PFSK-1 (cell line): ENCODE measurements around the gene ARHGAP28.

Source experiments
- POLR2AphosphoS5 ChIP-seq: IDR thresholded peaks from 2 replicates; pipeline ENCODE4 v1.6.1; 2012; ENCODE audit warnings: low read depth, mild to moderate bottlenecking, control low read depth, low read length, moderate library complexity
- SIN3A ChIP-seq: IDR thresholded peaks from 2 replicates; pipeline ENCODE4 v1.6.1; 2012; ENCODE audit warnings: mild to moderate bottlenecking, low read length, moderate library complexity, borderline replicate concordance; ENCODE audit not compliant: insufficient read depth
- TF ChIP-seq, protein P1 (sequence below), 2 experiments: IDR thresholded peaks; 2 replicates each; pipeline versions ENCODE4 v1.6.1 to v1.8.0; 2011 to 2012; ENCODE audit warnings: low read depth in 2 of 2, low read length in 2 of 2, control low read depth in 1 of 2, inconsistent platforms in 1 of 2, mild to moderate bottlenecking in 1 of 2, moderate library complexity in 1 of 2; ENCODE audit not compliant: insufficient read depth in 1 of 2

DNA sequence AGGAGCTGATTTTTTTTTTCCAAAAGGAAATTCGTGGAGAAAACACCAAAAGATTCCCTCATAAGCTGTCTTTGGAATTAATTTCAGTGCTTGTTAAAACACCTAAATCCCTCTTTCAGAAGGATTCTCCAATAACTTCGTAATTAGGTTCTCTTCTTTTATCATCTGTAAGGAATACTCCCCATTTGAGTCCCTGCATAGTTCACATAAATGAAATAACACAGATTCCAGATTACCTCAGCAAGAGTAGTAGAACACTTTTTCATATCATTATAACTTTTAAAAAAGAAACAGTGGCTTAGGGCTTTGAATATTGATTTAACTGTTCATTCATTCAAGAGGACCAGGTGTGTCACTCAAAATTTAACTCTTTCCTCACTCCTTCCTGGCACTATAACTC lies 55.5 kb downstream of the ARHGAP28 start:
- no peak for TF ChIP-seq POLR2AphosphoS5
- TF ChIP-seq SIN3A, result no peak
- TF ChIP-seq, protein P1, sequence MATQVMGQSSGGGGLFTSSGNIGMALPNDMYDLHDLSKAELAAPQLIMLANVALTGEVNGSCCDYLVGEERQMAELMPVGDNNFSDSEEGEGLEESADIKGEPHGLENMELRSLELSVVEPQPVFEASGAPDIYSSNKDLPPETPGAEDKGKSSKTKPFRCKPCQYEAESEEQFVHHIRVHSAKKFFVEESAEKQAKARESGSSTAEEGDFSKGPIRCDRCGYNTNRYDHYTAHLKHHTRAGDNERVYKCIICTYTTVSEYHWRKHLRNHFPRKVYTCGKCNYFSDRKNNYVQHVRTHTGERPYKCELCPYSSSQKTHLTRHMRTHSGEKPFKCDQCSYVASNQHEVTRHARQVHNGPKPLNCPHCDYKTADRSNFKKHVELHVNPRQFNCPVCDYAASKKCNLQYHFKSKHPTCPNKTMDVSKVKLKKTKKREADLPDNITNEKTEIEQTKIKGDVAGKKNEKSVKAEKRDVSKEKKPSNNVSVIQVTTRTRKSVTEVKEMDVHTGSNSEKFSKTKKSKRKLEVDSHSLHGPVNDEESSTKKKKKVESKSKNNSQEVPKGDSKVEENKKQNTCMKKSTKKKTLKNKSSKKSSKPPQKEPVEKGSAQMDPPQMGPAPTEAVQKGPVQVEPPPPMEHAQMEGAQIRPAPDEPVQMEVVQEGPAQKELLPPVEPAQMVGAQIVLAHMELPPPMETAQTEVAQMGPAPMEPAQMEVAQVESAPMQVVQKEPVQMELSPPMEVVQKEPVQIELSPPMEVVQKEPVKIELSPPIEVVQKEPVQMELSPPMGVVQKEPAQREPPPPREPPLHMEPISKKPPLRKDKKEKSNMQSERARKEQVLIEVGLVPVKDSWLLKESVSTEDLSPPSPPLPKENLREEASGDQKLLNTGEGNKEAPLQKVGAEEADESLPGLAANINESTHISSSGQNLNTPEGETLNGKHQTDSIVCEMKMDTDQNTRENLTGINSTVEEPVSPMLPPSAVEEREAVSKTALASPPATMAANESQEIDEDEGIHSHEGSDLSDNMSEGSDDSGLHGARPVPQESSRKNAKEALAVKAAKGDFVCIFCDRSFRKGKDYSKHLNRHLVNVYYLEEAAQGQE (IDR thresholded peaks at IDR 0.05; ENCODE audit: insufficient read depth in 1 of 2, low read depth in 2 of 2, low read length in 2 of 2), result no peak
